Muscle of leg (tissue), 11 donors: Measurements from ENCODE around the gene RRAS2. TPM values are rescaled to one million over a fixed set of nuclear protein-coding genes. Genes with fewer than 3 reads are reported as not detected.
"Not testable (repeated sequence)": the region's sequence is repeated elsewhere in the genome, so short reads cannot be mapped to it uniquely, and the experiment has no call there.

Source experiments
- DNase-seq: peaks from one replicate; pipeline ENCODE4 v3.0.0; 2013
- H3K27ac ChIP-seq: one replicate; pipeline ENCODE4 v1.5.1; 2013; ENCODE audit warnings: mild to moderate bottlenecking, low read length, control low read depth
- H3K27me3 ChIP-seq: one replicate; pipeline ENCODE4 v1.6.1; 2013; ENCODE audit warnings: low read length; ENCODE audit not compliant: control insufficient read depth, insufficient read depth
- H3K36me3 ChIP-seq: one replicate; pipeline ENCODE4 v1.6.1; 2013; ENCODE audit warnings: low read length; ENCODE audit not compliant: control insufficient read depth, insufficient read depth
- H3K4me1 ChIP-seq: one replicate; pipeline ENCODE4 v1.6.1; 2013; ENCODE audit warnings: low read length; ENCODE audit not compliant: control insufficient read depth, insufficient read depth
- H3K4me3 ChIP-seq: one replicate; pipeline ENCODE4 v1.5.1; 2013; ENCODE audit warnings: low read length, control low read depth
- H3K9me3 ChIP-seq: replicated peaks from 2 replicates; pipeline ENCODE4 v1.6.1; 2013; ENCODE audit warnings: low read depth, low read length; ENCODE audit not compliant: control insufficient read depth
- WGBS: methylation state at CpG from one replicate; pipeline ENCODE4 v1.1.5; 2013; ENCODE audit warnings: missing lambda C conversion rate; ENCODE audit not compliant: insufficient coverage; 5-methylcytosine and 5-hydroxymethylcytosine counted together
- polyA plus RNA-seq, 8 donors: library from polyadenylated mRNA; unstranded; fragments of 120-200 nt; gene quantifications; one replicate each; pipeline versions ENCODE4 v1.2.1 to v1.2.3, GENCODE V29; 2013; ENCODE audit warnings: inconsistent platforms in 1 of 8, low replicate concordance in 1 of 8; ENCODE audit not compliant: insufficient read length in 8 of 8, insufficient read depth in 1 of 8
- total RNA-seq: library from RNA; stranded (reverse); fragments of 120-200 nt; gene quantifications from one replicate; pipeline ENCODE4 v1.2.4, GENCODE V29; 2013

RRAS2 gene
- total and polyA plus RNA-seq, 9 donors = 34.4 to 49.3 (median 39.4) TPM

- Histone ChIP-seq H3K27me3 (no peaks in the 10 kb centered on the region), H3K4me3 (no peak overlapping the region), H3K27ac (no peak overlapping the region), H3K36me3 (no peaks in the 10 kb centered on the region), H3K9me3 (no peaks in the 10 kb centered on the region), H3K4me1 (no peaks in the 10 kb centered on the region)
- 100% methylated on average over 1 of the region's 2 CpGs for WGBS
- DNase-seq = peak; percentile 33
Measured at GRCh38 chr11:14288189-14288935, 70.6 kb downstream of the RRAS2 start.

GRCh38 chr11:14278869-14279268 is 80.1 kb downstream of the RRAS2 start:
- not testable (repeated sequence) for H3K4me3 ChIP-seq, DNase-seq, H3K36me3 ChIP-seq, H3K27ac ChIP-seq, H3K27me3 ChIP-seq, H3K9me3 ChIP-seq, H3K4me1 ChIP-seq
- 82% methylated on average over 1 of the region's 1 CpG for WGBS

GRCh38 chr11:14275076-14275475 is 83.9 kb downstream of the RRAS2 start:
- Histone ChIP-seq H3K9me3 (no peaks in the 10 kb centered on the region), H3K27me3 (no peaks in the 10 kb centered on the region), H3K27ac (peak overlapping the region; percentile 20), H3K4me1 (no peaks in the 10 kb centered on the region), H3K4me3 (no peak overlapping the region), H3K36me3 (no peaks in the 10 kb centered on the region)
- DNase-seq = no peak

- no peak for DNase-seq
Measured at GRCh38 chr11:14273895-14274294, 85.1 kb downstream of the RRAS2 start.

GRCh38 chr11:14270690-14271542 is 88.1 kb downstream of the RRAS2 start:
- Histone ChIP-seq H3K36me3 (no peaks in the 10 kb centered on the region), H3K4me3 (no peak overlapping the region), H3K9me3 (no peaks in the 10 kb centered on the region), H3K27ac (no peak overlapping the region), H3K27me3 (no peaks in the 10 kb centered on the region), H3K4me1 (no peaks in the 10 kb centered on the region)
- DNase-seq = no peak
- 78% methylated on average over 2 of the region's 6 CpGs for WGBS

More at GRCh38 chr11:14273895-14274294, 85.1 kb downstream of the RRAS2 start:
- no peak overlapping the region for H3K27ac ChIP-seq
- no CpG with 5 or more reads among the region's 2 CpGs for WGBS
- no peaks in the 10 kb centered on the region for H3K9me3 ChIP-seq
- H3K27me3 ChIP-seq = no peaks in the 10 kb centered on the region
- H3K4me3 ChIP-seq = no peak overlapping the region
- H3K4me1 ChIP-seq = no peaks in the 10 kb centered on the region
- H3K36me3 ChIP-seq = no peaks in the 10 kb centered on the region

GRCh38 chr11:14269692-14270573 is 89.0 kb downstream of the RRAS2 start:
- no peak overlapping the region for H3K4me3 ChIP-seq
- DNase-seq = no peak
- WGBS = no CpG with 5 or more reads among the region's 5 CpGs
- no peaks in the 10 kb centered on the region for H3K27me3 ChIP-seq
- no peak overlapping the region for H3K27ac ChIP-seq
- H3K9me3 ChIP-seq = no peaks in the 10 kb centered on the region
- no peaks in the 10 kb centered on the region for H3K4me1 ChIP-seq
- peaks cover 6% of the 10 kb centered on the region for H3K36me3 ChIP-seq

GRCh38 chr11:14267861-14268635 is 90.9 kb downstream of the RRAS2 start:
- WGBS = 76% methylated on average over 3 of the region's 6 CpGs
- no peaks in the 10 kb centered on the region for H3K27me3 ChIP-seq
- H3K4me3 ChIP-seq = no peak overlapping the region
- no peaks in the 10 kb centered on the region for H3K4me1 ChIP-seq
- DNase-seq = no peak
- no peak overlapping the region for H3K27ac ChIP-seq
- H3K9me3 ChIP-seq = no peaks in the 10 kb centered on the region
- H3K36me3 ChIP-seq = peaks cover 8% of the 10 kb centered on the region

GRCh38 chr11:14266622-14267021 is 92.4 kb downstream of the RRAS2 start:
- Histone ChIP-seq H3K9me3 (no peaks in the 10 kb centered on the region), H3K27me3 (no peaks in the 10 kb centered on the region), H3K36me3 (peaks cover 10% of the 10 kb centered on the region), H3K27ac (no peak overlapping the region), H3K4me3 (no peak overlapping the region), H3K4me1 (peaks cover 7% of the 10 kb centered on the region)
- no peak for DNase-seq
- WGBS = no CpG with 5 or more reads among the region's 1 CpG

- Histone ChIP-seq H3K9me3 (no peaks in the 10 kb centered on the region), H3K27me3 (peaks cover 2% of the 10 kb centered on the region), H3K4me1 (peaks cover 18% of the 10 kb centered on the region), H3K27ac (no peak overlapping the region), H3K4me3 (no peak overlapping the region), H3K36me3 (peaks cover 10% of the 10 kb centered on the region)
- no peak for DNase-seq
- 92% methylated on average over 2 of the region's 2 CpGs for WGBS
Measured at GRCh38 chr11:14264966-14265365, 94.0 kb downstream of the RRAS2 start.
